Stimulated activated naive CD4-positive, alpha-beta T cell (primary cell): ENCODE results near the gene PHKG1.
"Not testable (repeated sequence)": the region's sequence is repeated elsewhere in the genome, so short reads cannot be mapped to it uniquely, and the experiment has no call there.

Experiments used
- DNase-seq, 6 experiments: peaks; one replicate each; lab custom pipeline; 2025; lab: John Stamatoyannopoulos, UW

The PHKG1 gene

GRCh38 chr7:56083150-56083785 is 9.5 kb downstream of the PHKG1 start:
- DNase-seq, result no peak

DNA sequence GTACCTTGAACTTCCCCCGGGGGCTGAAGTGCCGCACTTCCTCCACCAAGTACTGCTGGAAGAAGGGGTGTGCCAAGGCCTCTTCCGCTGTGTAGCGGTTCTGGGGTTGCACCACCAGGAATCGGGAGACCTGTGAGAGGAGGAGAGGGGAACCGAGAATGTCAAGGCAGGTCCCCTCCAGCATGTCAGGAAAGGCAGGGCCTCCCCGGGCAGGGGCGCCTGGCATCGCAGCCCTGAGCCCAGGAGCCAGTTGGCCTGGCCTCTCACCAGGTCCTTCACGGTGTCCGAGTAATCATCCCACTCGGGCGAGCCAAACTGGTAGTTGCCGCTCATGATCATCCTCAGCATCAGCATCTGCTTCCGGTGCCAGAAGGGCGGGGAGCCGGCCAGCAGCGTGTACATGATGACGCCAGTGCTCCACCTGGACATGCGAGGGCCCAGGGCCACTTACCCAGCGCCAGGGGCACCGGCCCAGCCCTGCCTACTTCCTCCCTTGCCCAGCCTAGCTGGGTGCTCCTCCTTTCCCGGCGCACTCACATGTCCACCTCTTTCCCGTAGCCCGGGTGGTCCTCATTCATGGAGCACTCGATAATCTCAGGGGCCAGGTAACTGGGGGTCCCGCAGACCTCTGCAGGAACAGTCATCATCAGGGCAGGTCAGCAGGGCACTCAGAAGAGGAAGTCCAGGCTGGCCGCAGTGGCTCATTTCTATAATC is 11.0 kb downstream of the PHKG1 start:
- no peak for DNase-seq

GRCh38 chr7:56080726-56081435 is 11.9 kb downstream of the PHKG1 start:
- not testable (repeated sequence) for DNase-seq

GRCh38 chr7:56079450-56080185 is 13.1 kb downstream of the PHKG1 start:
- no peak for DNase-seq

DNA sequence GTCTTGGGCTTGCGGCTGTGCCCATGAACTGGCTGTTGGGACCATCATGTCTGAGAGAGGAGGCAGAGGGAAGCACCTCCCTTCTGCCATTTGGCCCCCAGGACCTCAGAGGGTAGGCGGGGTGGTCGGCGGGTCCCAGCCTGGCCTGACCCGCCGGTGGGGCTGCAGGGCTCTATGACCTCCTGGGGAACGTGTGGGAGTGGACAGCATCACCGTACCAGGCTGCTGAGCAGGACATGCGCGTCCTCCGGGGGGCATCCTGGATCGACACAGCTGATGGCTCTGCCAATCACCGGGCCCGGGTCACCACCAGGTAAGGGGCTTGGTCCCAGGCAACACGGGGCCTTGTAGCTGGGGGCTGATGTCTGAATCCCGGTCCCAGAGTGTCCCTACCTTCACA is 14.6 kb downstream of the PHKG1 start:
- DNase-seq, result no peak

DNA sequence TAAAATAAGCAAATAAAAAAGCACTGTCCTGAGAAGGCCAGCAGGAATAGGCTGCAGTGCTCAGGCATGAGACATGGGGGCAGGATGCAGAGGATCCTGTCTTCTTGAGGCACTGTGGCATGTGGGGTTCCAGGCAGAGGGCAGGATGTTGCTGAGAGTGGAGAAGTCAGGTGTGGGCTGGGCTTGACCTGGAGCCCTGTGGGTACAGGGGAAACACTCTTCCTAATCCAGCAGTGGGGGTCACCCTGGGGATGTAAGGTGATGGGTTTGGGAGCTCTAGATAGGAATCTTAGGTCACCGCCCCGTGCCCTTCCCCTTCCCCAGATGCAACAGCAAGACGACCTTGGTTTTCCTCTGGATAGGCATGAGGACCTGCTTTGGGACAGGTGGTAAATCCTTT is 15.1 kb downstream of the PHKG1 start:
- no peak for DNase-seq

DNA sequence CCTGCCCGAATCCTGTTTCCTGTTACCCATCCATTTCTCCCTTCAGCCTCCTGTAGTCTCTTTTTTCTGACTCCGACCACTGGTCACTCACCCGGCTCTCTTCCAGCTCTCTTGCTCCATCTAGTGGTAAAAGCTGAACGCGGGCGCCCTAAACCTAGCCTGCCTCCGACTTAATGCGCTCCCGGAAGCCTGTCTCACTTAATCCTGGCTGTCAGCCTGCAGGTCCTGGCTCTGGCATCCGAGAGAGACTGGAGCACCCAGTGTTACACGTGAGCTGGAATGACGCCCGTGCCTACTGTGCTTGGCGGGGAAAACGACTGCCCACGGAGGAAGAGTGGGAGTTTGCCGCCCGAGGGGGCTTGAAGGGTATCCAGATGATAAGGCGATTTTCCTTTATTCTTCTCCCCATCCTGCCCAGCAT is 18.4 kb downstream of the PHKG1 start:
- peak; percentile 23 to 70 (median 46) for DNase-seq

DNA sequence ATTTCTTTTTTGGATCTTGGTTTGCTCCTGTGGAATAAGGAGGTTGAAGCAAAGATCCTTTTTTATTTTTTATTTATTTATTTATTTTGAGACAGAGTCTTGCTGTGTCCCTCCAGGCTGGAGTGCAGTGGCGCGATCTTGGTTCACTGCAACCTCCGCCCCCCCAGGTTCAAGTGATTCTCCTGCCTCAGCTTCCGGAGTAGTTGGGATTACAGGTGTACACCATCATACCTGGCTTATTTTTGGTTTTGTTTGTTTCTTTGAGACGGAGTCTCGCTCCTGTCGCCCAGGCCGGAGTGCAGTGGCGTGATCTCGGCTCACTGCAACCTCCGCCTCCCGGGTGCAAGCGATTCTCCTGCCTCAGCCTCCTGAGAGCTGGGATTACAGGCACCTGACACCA is 26.4 kb downstream of the PHKG1 start:
- not testable (repeated sequence) for DNase-seq

DNA sequence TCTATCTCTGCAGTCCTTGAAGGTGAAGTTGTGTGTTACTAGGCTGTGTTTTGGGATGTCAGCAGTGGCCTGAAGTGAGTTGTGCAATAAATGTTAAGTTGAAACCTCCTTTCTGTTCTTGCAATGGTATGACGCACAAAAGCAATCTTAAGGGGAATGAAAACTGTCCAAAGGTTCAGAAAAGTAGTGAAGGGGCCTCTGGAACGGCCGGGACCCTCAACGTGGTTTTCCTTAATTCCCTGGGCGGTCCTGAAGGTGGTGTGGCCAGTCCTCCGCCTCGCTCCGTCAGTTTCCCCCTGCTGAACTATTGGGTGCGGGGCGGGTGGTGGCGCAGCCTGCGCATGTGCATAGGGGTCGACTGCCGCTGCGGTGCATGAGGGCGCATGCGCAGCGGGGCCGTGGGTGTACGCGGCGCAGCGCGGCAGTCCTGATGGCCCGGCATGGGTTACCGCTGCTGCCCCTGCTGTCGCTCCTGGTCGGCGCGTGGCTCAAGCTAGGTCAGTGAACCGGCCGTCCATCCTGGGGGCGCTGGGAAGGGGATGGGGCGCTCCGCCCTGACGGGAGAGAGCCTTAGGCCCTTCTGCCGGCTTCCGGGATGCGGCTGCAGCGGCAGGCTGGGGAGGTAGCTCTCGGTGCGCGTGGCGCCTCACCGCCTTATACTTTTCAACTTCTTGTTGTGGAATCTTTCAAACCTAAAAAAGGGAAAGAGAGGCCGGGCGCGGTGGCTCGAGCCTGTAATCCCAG is 28.7 kb downstream of the PHKG1 start, which contains the start of gene SUMF2:
Gene SUMF2 (plus strand): TSS at position 405 of the 744 bp plus-strand sequence. CDS start 26 bp downstream, at position 431.
- DNase-seq, result peak; percentile 86 to 95 (median 86)

- DNase-seq, result no peak
Observed at GRCh38 chr7:56063500-56063881, 29.3 kb downstream of the PHKG1 start.

DNA sequence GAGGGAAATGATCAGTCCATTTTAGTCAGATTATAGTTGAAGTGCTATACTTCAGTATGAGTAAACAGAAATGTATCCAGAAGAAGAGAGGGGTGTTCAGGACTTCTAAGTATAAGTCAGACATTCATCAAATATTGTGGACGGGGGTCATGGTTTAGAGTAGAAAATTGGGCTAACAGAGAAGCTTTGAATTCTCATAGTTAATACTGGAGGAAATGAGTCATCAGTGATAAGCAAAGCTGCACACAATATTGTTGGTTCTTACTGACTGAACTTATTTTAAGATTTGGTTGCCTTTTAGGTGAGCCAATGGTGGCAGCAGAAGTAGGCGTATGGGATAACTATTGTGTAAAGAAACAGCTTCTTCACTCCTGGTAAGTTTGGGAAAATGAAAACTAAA is 30.4 kb downstream of the PHKG1 start:
- no peak for DNase-seq

GRCh38 chr7:56053993-56054392 is 38.8 kb downstream of the PHKG1 start:
- no peak for DNase-seq

GRCh38 chr7:56053379-56053778 is 39.4 kb downstream of the PHKG1 start:
- DNase-seq, result no peak

GRCh38 chr7:56051339-56052191 is 41.2 kb downstream of the PHKG1 start, which contains the start of the genes CCT6A and PSPH:
Gene CCT6A (plus strand): TSS chr7:56051765. CDS start chr7:56051849, 84 bp downstream.
Gene PSPH (minus strand): TSS chr7:56051444. CDS start chr7:56021212, 30,232 bp downstream.
- peak; percentile 69 to 89 (median 81) for DNase-seq

DNA sequence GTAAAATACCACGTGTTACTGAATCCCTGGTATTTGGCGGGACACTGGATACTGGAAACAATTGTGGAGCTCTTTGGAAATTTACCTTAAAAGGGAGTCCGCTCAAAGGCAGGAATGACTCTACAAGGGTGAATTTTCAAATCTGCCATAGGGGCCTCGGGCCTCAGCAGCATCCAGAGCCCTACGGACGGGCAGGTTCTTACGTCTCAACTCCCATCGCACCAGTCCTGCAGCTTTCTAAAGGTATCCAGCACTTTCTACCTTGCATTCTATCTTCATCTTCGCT is 41.8 kb downstream of the PHKG1 start:
- no peak for DNase-seq

DNA sequence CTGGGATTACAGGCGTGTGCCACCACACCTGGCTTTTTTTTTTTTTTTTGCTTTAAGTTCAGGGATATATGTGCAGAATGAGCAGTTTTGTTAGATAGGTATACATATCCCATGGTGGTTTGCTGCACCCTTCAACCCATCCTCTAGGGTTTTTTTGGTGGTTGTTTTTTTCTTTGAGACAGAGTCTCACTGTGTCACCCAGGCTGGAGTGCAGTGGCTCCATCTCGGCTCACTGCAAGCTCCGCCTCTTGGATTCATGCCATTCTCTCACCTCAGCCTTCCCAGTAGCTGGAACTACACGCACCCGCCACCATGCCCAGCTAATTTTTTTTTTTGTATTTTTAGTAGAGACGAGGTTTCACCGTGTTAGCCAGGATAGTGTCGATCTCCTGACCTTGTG is 44.0 kb downstream of the PHKG1 start:
- not testable (repeated sequence) for DNase-seq

DNA sequence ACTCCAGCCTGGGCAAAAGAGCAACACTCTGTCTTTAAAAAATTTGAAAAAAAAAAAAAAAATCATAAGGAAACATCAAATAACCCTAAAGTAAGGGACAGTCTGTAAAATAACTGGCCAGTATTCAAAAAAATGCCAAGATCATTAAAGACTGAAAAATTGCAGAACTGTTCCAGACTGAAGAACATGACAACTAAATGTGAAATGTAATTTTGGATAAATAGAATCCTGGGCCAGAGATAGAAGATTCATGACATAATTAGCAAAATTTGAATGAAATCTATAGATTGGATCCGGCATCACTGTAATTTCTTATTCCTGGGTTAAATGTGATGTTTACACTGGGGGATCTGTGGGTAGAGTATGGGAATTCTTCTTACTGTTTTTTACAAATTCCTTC is 44.5 kb downstream of the PHKG1 start:
- no peak for DNase-seq

DNA sequence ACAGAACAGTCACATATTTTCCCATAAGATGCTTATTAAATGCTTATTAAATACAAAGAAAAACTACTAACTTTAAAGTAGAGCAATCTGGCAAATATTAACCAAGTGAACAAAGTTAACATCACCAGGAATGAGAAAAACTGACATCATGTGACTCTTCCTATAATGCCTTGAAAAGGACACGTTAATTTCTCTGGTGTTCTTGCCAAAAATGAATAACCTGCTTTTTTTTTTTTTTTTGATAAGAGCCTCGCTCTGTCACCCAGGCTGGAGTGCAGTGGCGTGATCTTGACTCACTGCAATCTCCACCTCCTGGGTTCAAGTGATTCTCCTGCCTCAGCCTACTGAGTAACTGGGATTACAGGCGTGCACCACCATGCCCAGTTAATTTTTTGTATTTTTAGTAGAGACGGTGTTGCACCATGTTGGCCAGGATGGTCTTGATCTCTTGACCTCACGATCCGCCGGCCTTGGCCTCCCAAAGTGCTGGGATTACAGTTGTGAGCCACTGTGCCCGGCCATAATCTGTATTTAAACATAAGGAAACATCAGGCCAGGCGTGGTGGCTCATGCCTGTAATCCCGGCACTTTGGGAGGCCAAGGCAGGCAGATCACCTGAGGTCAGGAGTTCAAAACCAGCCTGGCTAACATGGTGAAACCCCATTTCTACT is 45.2 kb downstream of the PHKG1 start:
- not testable (repeated sequence) for DNase-seq

DNA sequence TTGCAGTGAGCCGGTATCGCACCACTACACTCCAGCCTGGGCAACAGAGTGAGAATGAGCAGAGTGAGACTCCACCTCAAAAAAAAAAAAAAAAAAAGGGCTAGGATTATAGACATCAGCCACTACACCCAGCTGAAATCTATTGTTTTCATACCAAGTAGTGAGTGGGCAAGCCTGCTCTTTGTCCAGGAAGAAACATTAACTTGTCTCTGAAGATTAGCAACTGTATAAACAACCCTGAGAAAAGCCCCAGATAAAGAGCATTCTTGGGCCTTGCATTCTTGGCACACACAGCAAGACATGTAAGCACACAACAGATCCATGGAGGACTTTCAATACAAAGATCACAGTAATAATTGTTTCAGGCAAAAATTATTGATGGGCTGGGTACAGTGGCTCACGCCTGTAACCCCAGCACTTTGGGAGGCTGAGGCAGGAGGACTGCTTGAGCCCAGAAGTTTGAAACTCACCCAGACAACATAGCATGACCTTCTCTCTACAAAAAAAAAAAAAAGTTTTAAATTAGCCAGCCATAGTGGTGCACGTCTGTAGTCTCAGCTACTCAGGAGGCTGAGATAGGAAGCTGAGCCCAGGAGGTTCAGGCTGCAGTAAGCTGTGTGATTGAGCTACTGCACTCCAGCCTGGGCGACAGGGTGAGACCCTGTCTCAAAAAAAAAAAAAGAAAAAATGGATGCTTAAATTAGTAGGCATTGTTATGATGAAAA is 45.9 kb downstream of the PHKG1 start:
- no peak for DNase-seq
